HG02852 (cell line): ENCODE measurements around the gene TCF7.
"Not testable (repeated sequence)": the region's sequence is repeated elsewhere in the genome, so short reads cannot be mapped to it uniquely, and the experiment has no call there.

Experiments
- ATAC-seq: cut with Tn5 transposase; IDR thresholded peaks from one replicate; pipeline ENCODE4 v1.9.1; 2021; ENCODE audit warnings: mild to moderate bottlenecking, moderate library complexity; ENCODE audit not compliant: unreplicated experiment

The TCF7 gene

GRCh38 chr5:134142806-134143205 lies 28.3 kb downstream of the TCF7 start:
- no peak for ATAC-seq

GRCh38 chr5:134143431-134143830 lies 28.9 kb downstream of the TCF7 start:
- no peak for ATAC-seq

DNA sequence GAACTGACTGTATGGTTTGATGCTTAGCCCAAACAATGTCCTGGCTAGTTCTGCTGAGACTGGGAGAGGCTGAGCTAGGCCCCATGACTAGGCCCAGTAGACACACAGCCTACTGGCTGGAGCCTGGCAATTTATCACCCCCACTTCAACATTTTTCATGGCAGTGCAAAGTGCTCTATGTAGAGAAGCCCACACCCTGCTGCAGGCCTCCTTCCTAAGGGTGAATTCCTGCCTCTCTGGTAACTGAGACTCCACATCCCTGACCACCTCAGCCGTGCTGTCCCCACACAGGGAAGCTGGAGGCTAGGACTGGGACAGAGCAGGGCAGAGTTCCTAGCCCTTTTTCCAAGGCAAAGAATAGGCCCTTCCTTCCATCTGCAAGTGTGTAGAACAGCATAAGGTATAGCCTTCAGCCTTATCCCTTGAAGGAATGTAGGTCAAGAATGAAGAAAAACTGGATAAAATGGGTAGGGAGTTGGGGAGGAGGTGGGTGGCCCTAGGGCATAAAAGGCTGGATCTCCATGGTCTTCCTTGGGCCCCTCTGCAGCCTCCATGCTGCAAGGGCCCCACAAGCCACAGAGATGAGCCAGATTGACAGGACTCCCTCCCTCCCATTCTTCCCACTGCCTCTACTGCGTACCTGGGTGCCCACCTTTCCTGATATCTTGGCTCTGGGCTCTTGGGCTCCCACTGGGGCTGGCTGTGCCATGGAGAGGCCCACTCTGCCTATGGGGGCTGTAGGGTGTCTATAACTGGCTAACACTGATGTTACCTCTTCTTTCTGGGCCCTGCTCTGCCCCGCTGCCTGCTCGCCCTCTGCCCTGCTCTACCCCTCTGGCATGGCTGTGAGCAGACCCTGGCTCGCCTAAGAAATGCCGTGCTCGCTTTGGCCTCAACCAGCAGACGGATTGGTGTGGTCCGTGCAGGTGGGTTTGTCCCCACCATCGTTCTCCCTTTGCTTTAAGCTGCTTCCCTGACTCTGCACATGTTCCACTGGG lies 29.8 kb downstream of the TCF7 start:
- no peak for ATAC-seq

DNA sequence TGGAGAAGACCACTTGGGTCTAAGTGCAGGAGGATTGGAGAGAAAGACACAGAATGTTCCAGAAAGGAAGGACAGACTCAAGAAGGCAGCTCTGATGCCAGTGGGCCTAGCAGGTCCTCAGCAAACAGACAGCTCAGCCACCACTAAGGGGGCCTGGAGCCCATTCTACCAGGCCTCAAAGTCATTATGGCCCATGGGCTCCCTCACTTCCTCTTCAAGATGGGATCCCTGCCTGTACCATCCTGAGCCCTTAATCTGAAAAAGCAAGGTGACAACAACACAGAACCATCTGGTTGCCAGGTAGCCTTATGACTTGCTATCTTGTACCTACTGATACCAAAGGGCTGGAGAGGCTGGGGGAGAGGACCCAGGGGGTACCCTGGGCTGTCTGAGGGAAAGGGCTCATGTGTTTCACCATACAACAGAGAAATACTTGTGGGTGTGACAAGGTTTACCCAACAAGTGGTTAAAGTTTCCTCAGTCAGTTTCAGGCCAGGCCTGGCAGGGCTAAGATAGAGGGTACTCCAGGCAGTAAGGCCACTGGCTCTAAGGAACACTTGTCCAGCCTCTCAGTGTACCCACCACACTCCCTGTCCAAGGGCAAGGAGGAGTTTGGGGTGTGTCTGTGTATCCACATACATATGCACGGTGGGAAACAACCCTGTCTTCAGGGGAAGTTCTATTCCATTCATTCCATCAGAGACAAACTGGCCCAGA lies 30.7 kb downstream of the TCF7 start:
- no peak for ATAC-seq

DNA sequence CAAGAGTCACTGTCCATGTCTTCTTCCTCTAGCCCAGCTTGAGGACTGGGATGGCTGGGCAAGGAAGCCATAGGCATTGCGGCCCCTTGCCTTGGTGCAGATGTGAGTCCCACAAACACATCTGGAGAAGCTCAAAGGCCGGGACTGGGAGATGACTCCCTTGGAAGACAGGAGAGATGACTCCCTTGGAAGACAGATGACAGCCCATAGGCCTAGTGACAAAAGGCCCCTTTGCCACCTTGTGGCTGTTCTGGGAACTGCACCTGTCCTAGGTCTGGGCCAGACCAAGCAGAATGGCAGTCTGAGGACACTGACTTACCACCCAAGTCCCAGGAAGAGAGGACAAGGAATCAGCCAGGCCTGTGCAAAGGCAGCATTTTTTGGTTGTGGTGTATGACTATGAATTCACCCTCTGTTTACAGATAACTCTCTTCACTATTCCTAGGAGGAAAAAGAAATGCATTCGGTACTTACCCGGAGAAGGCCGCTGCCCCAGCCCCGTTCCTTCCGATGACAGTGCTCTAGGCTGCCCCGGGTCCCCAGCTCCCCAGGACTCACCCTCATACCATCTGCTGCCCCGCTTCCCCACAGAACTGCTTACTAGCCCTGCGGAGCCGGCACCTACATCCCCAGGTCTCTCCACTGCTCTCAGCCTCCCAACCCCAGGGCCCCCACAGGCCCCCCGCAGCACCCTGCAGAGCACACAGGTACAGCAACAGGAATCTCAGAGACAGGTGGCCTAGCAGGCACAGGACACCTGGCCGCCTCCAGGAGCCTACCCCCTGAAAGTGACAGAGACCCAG lies 31.5 kb downstream of the TCF7 start:
- peak; percentile 77 for ATAC-seq

DNA sequence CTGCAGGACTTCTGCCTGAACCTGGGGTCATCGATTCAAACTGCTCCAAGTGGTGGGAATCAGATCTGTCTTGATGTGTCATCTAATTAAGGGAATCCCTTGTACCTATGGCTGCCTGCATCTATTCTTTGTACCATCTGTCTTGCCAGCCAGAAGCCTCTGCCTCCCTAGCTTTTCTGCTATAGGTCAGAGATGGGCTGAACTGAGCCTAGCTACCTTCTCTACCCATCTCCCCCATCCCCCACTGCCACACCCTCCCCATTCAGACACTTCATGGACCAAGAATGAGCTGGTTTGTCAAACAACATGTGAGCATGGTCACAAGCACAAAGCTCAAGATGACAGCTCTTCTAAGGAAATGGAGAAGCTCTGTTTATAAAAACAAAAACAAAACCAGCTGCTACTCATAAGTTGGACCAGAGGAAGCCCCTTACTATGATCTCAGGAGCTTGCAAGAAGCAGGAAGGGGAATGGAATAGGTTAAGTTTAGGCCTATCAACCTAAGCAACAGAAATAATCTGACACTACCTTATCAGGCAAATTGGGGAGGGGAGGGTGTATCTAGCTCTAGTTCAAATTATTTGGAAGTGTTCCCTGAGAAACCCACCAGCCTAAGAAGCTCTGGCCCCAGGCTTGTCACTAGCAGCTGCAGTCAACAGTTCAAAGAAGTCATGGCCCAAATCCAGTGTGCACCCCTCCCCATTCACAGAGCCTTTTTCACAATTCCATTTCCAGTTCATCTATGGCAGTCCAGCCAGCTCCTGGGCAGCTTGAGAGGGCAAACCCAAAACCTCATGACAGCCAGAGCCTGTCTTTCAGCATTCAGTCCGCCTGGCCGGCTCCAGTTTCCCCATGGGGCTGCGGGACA lies 32.4 kb downstream of the TCF7 start:
- no peak for ATAC-seq

DNA sequence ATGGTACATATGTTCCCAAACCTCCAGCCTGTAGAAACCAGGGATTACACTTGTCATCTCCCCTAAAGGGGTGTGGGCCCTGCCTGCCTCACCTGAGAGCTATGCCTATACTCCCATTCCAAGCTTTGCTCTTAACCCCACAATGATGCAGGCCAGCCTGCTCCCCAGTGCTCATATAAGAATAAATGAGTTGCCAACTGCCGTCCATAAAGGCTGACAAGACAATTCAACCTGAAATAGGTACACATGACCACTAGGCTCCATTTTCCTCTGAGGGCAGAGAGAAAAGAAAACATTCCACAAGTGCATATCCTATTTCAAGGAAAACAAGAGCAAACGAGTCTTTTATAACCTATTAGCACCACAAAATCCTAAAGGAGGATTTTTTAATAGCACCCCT lies 33.8 kb downstream of the TCF7 start:
- ATAC-seq = no peak

DNA sequence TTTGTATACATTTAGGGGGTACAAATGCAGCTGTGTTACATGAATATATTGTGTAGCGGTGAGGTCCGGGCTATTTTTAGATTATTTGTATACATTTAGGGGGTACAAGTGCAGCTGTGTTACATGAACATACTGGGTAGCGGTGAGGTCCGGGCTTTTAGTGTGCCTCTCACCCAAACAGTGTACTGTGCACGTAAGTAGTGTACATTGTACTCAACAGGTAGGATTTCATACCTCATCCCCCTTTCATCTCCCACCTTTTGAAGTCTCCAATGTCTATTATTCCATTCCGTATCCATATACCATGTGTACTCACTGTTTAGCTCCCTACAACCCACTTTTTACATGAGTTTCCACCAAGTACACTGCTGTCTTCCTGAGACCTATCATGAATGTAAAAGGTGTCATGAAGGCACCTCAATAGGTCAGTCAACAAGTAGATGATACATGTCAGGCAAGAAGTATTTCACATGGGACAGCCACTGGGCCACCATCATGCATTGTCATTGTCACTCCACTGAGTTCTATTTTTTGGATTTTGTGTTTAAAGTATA lies 34.6 kb downstream of the TCF7 start:
- no peak for ATAC-seq

DNA sequence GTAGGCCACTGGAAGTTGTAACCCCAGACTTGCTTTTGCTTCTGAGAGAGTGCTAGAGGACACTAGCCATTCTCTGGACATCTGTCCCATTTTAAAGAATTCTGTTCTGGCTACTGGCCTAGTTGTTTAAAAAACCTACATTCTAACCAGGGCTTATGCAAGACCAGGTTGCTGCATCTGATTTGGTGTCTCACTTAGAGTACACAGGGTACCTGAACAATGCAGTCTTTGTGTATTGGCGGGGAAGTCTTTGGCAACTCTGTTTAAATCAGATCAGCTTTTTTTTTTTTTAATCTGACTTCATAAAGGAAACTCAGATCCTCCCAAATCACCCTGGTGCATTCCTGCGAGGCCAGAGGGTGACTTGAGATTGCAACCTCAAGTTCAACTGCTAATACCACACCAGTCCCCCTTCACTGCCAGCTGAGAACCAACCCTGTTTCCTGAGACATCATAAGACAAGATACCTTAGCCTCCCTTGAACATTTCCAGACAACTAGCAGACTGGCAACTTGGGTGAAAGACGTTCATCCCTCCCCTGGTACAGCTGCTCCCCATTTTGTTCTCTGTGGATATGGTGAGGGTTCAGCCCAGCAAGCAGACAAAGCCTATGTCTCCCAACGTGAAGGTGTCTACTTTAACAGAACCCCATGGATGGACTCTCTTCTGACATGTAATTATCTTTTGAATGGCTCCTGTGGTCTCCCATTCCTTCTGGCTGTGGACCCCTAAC lies 35.3 kb downstream of the TCF7 start:
- no peak for ATAC-seq

DNA sequence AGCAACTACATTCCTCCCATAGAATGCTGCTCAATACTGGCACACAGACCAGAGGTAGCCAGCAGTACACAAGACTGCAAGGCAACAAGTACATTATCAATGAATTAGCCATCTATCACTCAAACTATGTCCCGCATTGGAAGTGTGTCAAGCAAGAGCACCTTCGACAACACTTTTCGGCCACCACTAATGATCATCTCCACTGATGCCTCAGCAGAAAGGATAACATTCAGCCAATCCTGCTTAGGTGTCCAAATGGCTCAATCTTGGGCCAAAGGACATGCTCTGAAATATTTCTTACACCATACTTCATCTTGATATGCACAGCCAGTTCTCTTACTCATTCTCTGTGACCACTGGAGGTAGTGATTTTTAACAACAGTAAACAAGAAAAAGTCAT lies 37.2 kb downstream of the TCF7 start:
- no peak for ATAC-seq

DNA sequence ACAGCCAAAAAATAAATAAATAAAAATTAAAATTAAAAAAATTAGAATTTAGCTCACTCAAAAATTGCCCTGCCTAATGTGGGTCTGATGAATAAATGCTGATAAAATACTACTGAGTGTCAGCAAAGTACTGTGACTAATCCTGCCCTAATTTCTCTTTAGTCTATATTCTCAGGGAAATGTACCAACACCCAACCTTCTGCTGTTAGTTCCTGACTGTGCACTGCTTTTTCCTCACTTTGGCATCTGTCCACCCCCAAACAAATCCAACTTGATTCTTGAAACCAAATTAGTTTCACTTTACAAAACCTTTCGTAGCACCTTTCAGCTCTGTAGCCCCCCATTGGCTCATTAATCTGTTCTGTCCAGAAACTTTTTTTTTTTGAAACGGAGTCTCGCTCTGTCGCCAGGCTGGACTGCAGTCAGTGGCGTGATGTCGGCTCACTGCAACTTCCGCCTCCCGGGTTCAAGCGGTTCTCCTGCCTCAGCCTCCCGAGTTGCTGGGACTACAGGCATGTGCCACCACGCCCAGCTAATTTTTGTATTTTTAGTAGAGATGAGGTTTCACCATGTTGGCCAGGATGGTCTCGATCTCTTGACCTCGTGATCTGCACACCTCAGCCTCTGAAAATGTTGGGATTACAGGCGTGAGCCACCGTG lies 37.8 kb downstream of the TCF7 start:
- ATAC-seq = not testable (repeated sequence)

GRCh38 chr5:134153241-134153640 lies 38.8 kb downstream of the TCF7 start:
- ATAC-seq = no peak

- no peak for ATAC-seq
Observed at GRCh38 chr5:134153657-134154056, 39.2 kb downstream of the TCF7 start.

GRCh38 chr5:134161513-134162395 lies 47.3 kb downstream of the TCF7 start:
- ATAC-seq = no peak

- no peak for ATAC-seq
Observed at GRCh38 chr5:134162592-134162991, 48.1 kb downstream of the TCF7 start.

DNA sequence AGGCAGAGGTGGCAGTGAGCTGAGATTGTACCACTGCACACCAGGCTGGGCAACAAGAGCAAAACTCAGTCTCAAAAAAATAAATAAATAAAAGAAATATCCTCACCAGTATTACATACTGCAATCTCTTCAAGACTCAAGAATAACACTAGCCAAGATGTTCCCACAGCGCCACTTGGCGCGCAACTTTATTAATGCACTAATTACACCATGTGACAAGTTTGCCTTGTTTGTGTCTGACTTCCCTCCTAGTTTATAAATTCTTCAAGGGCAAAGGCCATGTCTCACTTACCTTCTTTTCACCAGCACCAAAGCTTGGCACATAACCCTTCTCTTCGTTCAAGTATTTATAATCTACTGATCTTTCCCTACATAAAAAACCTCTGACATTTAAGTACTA lies 57.5 kb downstream of the TCF7 start:
- ATAC-seq = no peak
